ENCODE measurements around the gene VSTM2L. TPM values are rescaled to one million over a fixed set of nuclear protein-coding genes. Genes with fewer than 3 reads are reported as not detected.

The VSTM2L gene
- total RNA-seq, 1 donor from 2014 or later = 6.2 TPM

DNA sequence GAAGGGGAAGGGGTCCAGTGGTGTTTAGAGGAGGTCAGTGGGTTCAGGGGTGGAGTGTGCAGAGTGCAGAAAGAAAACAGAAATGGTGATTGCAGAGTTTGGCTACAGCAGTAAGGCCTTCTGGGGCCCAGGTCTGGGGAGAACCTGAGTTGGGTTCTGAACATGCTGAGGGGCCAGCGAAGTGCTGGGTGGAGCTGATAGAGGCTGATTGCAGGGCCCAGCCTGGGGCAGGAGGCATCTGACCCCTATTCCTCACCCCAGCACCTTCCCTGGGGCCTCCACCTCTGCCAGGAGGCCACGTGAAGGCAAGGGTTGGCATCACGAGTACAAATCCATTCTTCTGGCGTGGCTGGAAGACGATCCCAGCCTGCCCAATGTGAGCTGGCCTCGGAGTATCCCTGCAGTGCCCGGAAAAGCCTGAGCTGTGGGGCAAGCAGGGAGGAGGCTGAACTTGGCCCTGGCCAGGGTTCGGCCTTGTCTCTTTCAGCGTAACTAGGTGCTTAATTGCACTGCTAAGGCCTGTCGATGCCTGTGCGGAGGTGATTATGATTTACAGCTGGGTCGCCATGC is 35.3 kb downstream of the VSTM2L start:
- no peak overlapping the region for H3K4me3 Mint-ChIP-seq (ENCODE audit: low read depth)
- DNase-seq (ENCODE audit: low spot score, unreplicated experiment) = no peak
- peaks cover 3% of the 10 kb centered on the region for H3K27me3 Mint-ChIP-seq
- no peaks in the 10 kb centered on the region for H3K36me3 Mint-ChIP-seq (ENCODE audit: insufficient read depth)
- no peak overlapping the region for H3K27ac Mint-ChIP-seq
- TF ChIP-seq, protein P1, sequence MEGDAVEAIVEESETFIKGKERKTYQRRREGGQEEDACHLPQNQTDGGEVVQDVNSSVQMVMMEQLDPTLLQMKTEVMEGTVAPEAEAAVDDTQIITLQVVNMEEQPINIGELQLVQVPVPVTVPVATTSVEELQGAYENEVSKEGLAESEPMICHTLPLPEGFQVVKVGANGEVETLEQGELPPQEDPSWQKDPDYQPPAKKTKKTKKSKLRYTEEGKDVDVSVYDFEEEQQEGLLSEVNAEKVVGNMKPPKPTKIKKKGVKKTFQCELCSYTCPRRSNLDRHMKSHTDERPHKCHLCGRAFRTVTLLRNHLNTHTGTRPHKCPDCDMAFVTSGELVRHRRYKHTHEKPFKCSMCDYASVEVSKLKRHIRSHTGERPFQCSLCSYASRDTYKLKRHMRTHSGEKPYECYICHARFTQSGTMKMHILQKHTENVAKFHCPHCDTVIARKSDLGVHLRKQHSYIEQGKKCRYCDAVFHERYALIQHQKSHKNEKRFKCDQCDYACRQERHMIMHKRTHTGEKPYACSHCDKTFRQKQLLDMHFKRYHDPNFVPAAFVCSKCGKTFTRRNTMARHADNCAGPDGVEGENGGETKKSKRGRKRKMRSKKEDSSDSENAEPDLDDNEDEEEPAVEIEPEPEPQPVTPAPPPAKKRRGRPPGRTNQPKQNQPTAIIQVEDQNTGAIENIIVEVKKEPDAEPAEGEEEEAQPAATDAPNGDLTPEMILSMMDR (IDR thresholded peaks at IDR 0.05; ENCODE audit: unreplicated experiment) = no peak
- no peaks in the 10 kb centered on the region for H3K9me3 Mint-ChIP-seq (ENCODE audit: low read depth)
- peaks cover 7% of the 10 kb centered on the region for H3K4me1 Mint-ChIP-seq (ENCODE audit: low read depth)

DNA sequence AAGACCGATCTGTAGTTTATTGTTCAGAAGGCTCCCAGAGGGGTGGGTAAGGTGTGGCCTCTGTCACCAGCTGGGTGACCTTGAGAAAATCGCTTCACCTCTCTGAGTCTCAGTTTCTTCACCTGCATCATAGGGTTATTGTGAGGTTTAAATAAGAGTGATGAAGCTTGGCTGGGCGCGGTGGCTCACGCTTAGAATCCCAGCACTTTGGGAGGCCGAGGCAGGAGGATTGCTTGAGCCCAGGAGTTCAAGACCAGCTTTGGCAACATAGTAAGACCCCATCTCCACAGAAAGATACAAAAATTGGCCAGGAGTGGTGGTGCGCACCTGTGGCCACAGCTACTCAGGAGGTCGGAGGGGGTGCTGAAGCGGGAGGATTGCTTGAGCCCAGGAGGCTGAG is 36.0 kb downstream of the VSTM2L start:
- peaks cover 4% of the 10 kb centered on the region for H3K4me1 Mint-ChIP-seq (ENCODE audit: low read depth)
- H3K9me3 Mint-ChIP-seq (ENCODE audit: low read depth) = no peaks in the 10 kb centered on the region
- no peak overlapping the region for H3K27ac Mint-ChIP-seq
- H3K4me3 Mint-ChIP-seq (ENCODE audit: low read depth) = no peak overlapping the region
- no peak for DNase-seq (ENCODE audit: low spot score, unreplicated experiment)
- H3K36me3 Mint-ChIP-seq (ENCODE audit: insufficient read depth) = no peaks in the 10 kb centered on the region
- no peaks in the 10 kb centered on the region for H3K27me3 Mint-ChIP-seq
- TF ChIP-seq, protein P1 (IDR thresholded peaks at IDR 0.05; ENCODE audit: unreplicated experiment) = no peak

DNA sequence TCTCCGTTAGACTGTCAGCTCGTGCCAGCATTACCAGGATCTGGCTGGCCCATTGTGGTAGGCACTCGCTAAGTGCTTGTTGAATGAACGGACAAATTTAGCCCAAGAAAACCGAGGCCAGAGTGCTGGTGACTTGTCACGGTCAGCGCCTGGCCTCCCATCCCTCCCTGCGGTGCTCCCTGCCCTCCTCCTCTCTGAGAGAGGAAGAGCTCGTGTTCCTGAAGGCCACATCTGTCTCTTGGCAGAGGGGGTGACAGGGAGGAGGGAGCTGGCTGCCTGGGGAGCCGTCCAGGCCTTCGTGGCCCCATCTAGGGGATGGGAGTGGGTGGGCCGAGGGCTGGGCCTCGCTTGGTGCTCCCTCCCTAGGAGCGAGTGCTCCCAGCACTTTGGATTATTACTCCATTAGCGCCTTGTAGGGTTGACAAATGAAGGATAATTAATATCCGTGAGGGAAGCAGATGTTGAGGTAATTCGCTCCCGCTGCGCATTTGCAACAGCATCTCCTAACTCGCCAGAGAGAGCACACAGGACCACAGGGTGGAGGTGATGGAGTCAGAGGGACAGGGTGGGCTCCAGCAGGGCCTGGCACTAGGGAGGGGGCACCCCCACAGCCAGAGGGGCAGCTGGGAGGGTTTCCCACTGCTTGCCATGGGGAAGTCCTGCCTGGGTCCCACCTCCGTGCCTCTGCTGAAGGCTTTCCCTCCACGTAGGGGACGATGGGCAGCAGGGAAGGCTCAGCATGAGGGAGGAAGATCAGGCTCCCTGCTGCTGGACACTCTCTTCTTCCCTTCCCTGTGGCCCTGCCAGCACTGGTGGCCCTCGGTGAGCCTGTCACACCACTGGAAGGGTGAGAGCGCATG is 37.0 kb downstream of the VSTM2L start:
- Mint-ChIP-seq H3K4me3 (ENCODE audit: low read depth) (no peak overlapping the region), H3K36me3 (ENCODE audit: insufficient read depth) (no peaks in the 10 kb centered on the region), H3K9me3 (ENCODE audit: low read depth) (no peaks in the 10 kb centered on the region), H3K4me1 (ENCODE audit: low read depth) (peaks cover 4% of the 10 kb centered on the region), H3K27me3 (no peaks in the 10 kb centered on the region), H3K27ac (peak overlapping the region; percentile 9)
- no peak for DNase-seq (ENCODE audit: low spot score, unreplicated experiment)
- TF ChIP-seq, protein P1 (IDR thresholded peaks at IDR 0.05; ENCODE audit: unreplicated experiment) = no peak

DNA sequence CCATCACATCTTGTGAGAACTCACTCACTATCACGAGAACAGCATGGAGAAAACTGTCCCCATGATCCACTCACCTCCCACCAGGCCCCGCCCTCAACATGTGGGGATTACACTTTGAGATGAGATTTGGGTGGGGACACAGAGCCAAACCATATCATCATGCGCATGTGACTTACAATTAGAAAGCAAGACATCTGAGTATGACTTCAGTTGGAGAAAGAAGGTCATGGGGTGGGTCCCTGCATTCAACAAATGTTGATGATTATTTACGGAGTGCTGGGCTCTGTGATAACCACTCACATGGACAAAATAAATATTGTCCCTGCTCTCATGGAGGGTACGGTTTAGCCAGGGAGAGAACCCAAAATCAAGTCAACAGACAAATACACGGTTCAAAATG is 37.9 kb downstream of the VSTM2L start:
- DNase-seq (ENCODE audit: low spot score, unreplicated experiment) = no peak
- Mint-ChIP-seq H3K4me1 (ENCODE audit: low read depth) (peaks cover 12% of the 10 kb centered on the region), H3K27ac (no peak overlapping the region), H3K4me3 (ENCODE audit: low read depth) (no peak overlapping the region), H3K36me3 (ENCODE audit: insufficient read depth) (no peaks in the 10 kb centered on the region), H3K27me3 (no peaks in the 10 kb centered on the region), H3K9me3 (ENCODE audit: low read depth) (no peaks in the 10 kb centered on the region)
- TF ChIP-seq, protein P1 (IDR thresholded peaks at IDR 0.05; ENCODE audit: unreplicated experiment) = no peak

DNA sequence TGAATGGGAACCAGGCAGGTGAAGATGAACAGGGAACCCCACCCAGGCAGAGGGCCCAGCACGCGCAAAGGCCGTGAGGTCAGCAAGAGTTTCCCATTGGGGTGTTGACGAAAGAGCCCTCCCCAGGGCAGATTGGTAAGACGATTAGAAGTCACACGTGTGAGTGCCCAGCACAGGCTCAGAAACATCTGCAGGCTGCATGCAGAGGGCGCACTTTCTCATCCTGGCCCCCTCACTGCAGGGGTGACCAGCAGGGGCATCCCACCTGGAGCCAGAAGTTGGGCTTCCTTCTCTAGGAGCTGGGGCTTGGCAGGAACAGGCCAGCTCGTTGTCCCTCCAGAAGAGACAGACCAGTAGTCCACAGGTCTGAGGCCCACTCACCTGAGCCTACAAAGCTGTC is 38.4 kb downstream of the VSTM2L start:
- H3K4me3 Mint-ChIP-seq (ENCODE audit: low read depth) = no peak overlapping the region
- no peaks in the 10 kb centered on the region for H3K36me3 Mint-ChIP-seq (ENCODE audit: insufficient read depth)
- H3K27me3 Mint-ChIP-seq = no peaks in the 10 kb centered on the region
- DNase-seq (ENCODE audit: low spot score, unreplicated experiment) = no peak
- TF ChIP-seq, protein P1 (IDR thresholded peaks at IDR 0.05; ENCODE audit: unreplicated experiment) = peak; percentile 40
- H3K9me3 Mint-ChIP-seq (ENCODE audit: low read depth) = no peaks in the 10 kb centered on the region
- H3K4me1 Mint-ChIP-seq (ENCODE audit: low read depth) = peaks cover 12% of the 10 kb centered on the region
- no peak overlapping the region for H3K27ac Mint-ChIP-seq
